Measurements from ENCODE around the gene FERMT2.
A peak's percentile ranks its signal among the peaks of the same experiment; 100 is the strongest.
"Not testable (repeated sequence)": the region's sequence is repeated elsewhere in the genome, so short reads cannot be mapped to it uniquely, and the experiment has no call there.

FERMT2 gene

GRCh38 chr14:52939427-52939826 is 11.4 kb downstream of the FERMT2 start:
- DNase-seq (ENCODE audit: low read depth) = no peak

GRCh38 chr14:52937869-52938268 is 13.0 kb downstream of the FERMT2 start:
- no peak for DNase-seq (ENCODE audit: low read depth)

- DNase-seq (ENCODE audit: low read depth) = no peak
These were observed 13.5 kb downstream of the FERMT2 start for GRCh38 chr14:52937306-52937705.

- DNase-seq (ENCODE audit: low read depth) = no peak
These were observed 14.4 kb downstream of the FERMT2 start for GRCh38 chr14:52936437-52936836.

- no peak for DNase-seq (ENCODE audit: low read depth)
These were observed 15.0 kb downstream of the FERMT2 start for GRCh38 chr14:52935833-52936232.

GRCh38 chr14:52934762-52935161 is 16.1 kb downstream of the FERMT2 start:
- no peak for DNase-seq (ENCODE audit: low read depth)

- no peak for DNase-seq (ENCODE audit: low read depth)
These were observed 21.6 kb downstream of the FERMT2 start for GRCh38 chr14:52929192-52929807.

GRCh38 chr14:52926953-52927352 is 23.9 kb downstream of the FERMT2 start:
- no peak for DNase-seq (ENCODE audit: low read depth)

- no peak for DNase-seq (ENCODE audit: low read depth)
These were observed 26.8 kb downstream of the FERMT2 start for GRCh38 chr14:52923902-52924575.

- no peak for DNase-seq (ENCODE audit: low read depth)
These were observed 28.2 kb downstream of the FERMT2 start for GRCh38 chr14:52922656-52923055.

- no peak for DNase-seq (ENCODE audit: low read depth)
These were observed 28.8 kb downstream of the FERMT2 start for GRCh38 chr14:52922059-52922458.

GRCh38 chr14:52920411-52920810 is 30.4 kb downstream of the FERMT2 start:
- not testable (repeated sequence) for DNase-seq (ENCODE audit: low read depth)

GRCh38 chr14:52919971-52920370 is 30.9 kb downstream of the FERMT2 start:
- no peak for DNase-seq (ENCODE audit: low read depth)

- DNase-seq (ENCODE audit: low read depth) = peak; percentile 76
These were observed 32.4 kb downstream of the FERMT2 start for GRCh38 chr14:52918486-52918885.

GRCh38 chr14:52917735-52918134 is 33.1 kb downstream of the FERMT2 start:
- no peak for DNase-seq (ENCODE audit: low read depth)

GRCh38 chr14:52914295-52914694 is 36.6 kb downstream of the FERMT2 start:
- no peak for DNase-seq (ENCODE audit: low read depth)

- no peak for DNase-seq (ENCODE audit: low read depth)
These were observed 37.6 kb downstream of the FERMT2 start for GRCh38 chr14:52913271-52913670.

GRCh38 chr14:52911904-52912303 is 38.9 kb downstream of the FERMT2 start:
- no peak for DNase-seq (ENCODE audit: low read depth)

GRCh38 chr14:52910572-52910971 is 40.3 kb downstream of the FERMT2 start:
- no peak for DNase-seq (ENCODE audit: low read depth)

GRCh38 chr14:52907949-52908348 is 42.9 kb downstream of the FERMT2 start:
- DNase-seq (ENCODE audit: low read depth) = no peak

GRCh38 chr14:52906141-52906601 is 44.7 kb downstream of the FERMT2 start:
- DNase-seq (ENCODE audit: low read depth) = peak; percentile 85

GRCh38 chr14:52902971-52903619 is 47.8 kb downstream of the FERMT2 start:
- DNase-seq (ENCODE audit: low read depth) = no peak

GRCh38 chr14:52901357-52901980 is 49.4 kb downstream of the FERMT2 start:
- DNase-seq (ENCODE audit: low read depth) = no peak

All from HS-5 (cell line).